ENCODE data around the gene NDUFA7. TPM values are rescaled to one million over a fixed set of nuclear protein-coding genes. Genes with fewer than 3 reads are reported as not detected.

The NDUFA7 gene
- total RNA-seq, 4 donors from 2014 or later, result 11.2 to 40.0 (median 18.6) TPM

DNA sequence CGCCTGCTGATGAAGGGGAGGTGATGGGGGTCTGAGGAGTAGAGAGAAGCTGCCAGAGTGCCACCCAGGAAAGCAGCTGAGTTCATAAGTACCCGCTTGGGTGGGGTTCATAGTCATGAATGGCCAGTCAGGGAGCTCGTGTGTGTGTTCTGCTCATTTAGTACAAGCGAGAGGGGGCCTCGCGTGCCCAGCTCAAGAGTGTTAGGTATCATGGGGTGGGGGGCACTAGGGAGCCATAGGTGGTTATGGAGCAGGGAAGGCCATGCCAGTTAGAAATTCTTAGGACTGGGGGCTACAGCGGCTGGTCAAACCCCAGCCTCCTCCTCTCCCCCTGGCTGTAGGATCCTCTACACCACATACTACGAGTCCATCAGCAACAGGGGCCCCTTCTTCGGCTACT, 59.8 kb downstream of the NDUFA7 start:
- Histone ChIP-seq H3K36me3 (no peaks in the 10 kb centered on the region), H3K4me1 (no peaks in the 10 kb centered on the region), H3K4me3 (no peak overlapping the region), H3K27me3 (no peaks in the 10 kb centered on the region), H3K9me3 (no peaks in the 10 kb centered on the region), H3K27ac (no peak overlapping the region)
- DNase-seq, result no peak
- TF ChIP-seq POLR2AphosphoS5 (IDR thresholded peaks at IDR 0.05) (no peak), CTCF (IDR thresholded peaks at IDR 0.05) (no peak), EP300 (IDR thresholded peaks at IDR 0.05; ENCODE audit: low read depth) (no peak), POLR2A (IDR thresholded peaks at IDR 0.05) (no peak)
- in situ Hi-C loops (cut with MboI; ENCODE audit: low pct_ligation_motif_present in 1 of 4, low pct_unique_long_range_greater_than_20kb in 1 of 4, low sequenced_read_pairs in 3 of 4) (no loop called here), intact Hi-C loops (cut with DNase I; ENCODE audit: low total_unique reads) (no loop called here)
- 91% methylated on average over 9 of the region's 9 CpGs; no CpG with 5 or more reads in 1 of the 2 donors for WGBS, 2 donors (ENCODE audit: low coverage in 1 of 2)

Other genes with a start within 250 kb of the NDUFA7 start
- gene FBN3, start 171.8 kb downstream of the NDUFA7 start, total RNA-seq, result not detected
- gene CERS4, start 112.0 kb downstream of the NDUFA7 start, total RNA-seq, result 10 to 100 TPM in 3 of 4 donors, 1 to 10 TPM in 1; 3.4 to 58.0 (median 19.7) TPM
- gene CD320, start 13.0 kb downstream of the NDUFA7 start, total RNA-seq, result 10 to 100 TPM in 3 of 4 donors, 1 to 10 TPM in 1; 9.4 to 73.2 (median 41.0) TPM
- gene RPS28, start 121 bp upstream of the NDUFA7 start, total RNA-seq, result 100 to 1,000 TPM; 275 to 526 (median 413) TPM
- gene KANK3, start 21.9 kb upstream of the NDUFA7 start, total RNA-seq, result 10 to 100 TPM in 1 of 4 donors, 1 to 10 TPM in 3; 3.2 to 10.5 (median 4.1) TPM
- gene ANGPTL4, start 42.8 kb upstream of the NDUFA7 start, total RNA-seq, result 100 to 1,000 TPM in 1 of 4 donors, 10 to 100 TPM in 1, 1 to 10 TPM in 2; 2.3 to 123 (median 10.3) TPM
- 100 to 1,000 TPM in 1 of 4 donors, 10 to 100 TPM in 3; 48.6 to 159 (median 56.1) TPM for gene RAB11B, start 69.0 kb upstream of the NDUFA7 start, total RNA-seq
- gene MARCHF2, start 91.9 kb upstream of the NDUFA7 start, total RNA-seq, result 100 to 1,000 TPM in 2 of 4 donors, 10 to 100 TPM in 2; 86.1 to 381 (median 118) TPM
- gene HNRNPM, start 123.6 kb upstream of the NDUFA7 start, total RNA-seq, result 100 to 1,000 TPM in 2 of 4 donors, 10 to 100 TPM in 2; 72.2 to 164 (median 101) TPM
- gene PRAM1, start 181.3 kb upstream of the NDUFA7 start, total RNA-seq, result 1 to 10 TPM in 1 of 4 donors, under 1 TPM in 1, not detected in 2; 0.95 to 6.4 TPM
- 10 to 100 TPM in 3 of 4 donors, 1 to 10 TPM in 1; 7.8 to 13.8 (median 11.0) TPM for gene ZNF414, start 192.8 kb upstream of the NDUFA7 start, total RNA-seq